Cardiac septum (tissue), 1 donor: ENCODE data around the gene NKX6-1. TPM values are rescaled to one million over a fixed set of nuclear protein-coding genes. Genes with fewer than 3 reads are reported as not detected.

Source experiments
- total RNA-seq: library from RNA; stranded (reverse); fragmentation: NEBNext Ultra II Directional; extraction: Animal tissue kit (Norgen Biotek cat#: 25700); gene quantifications from one replicate; pipeline ENCODE4 v1.2.1, GENCODE V29; 2021
- donor health status: DM: no; HTN: no; CAD: no.

The NKX6-1 gene
- total RNA-seq, 1 donor from 2014 or later: 0.22 TPM

Other genes with a start within 250 kb of the NKX6-1 start
- not detected for gene CDS1, start 83.8 kb upstream of the NKX6-1 start, total RNA-seq